ENCODE measurements around the gene STARD5. TPM values are rescaled to one million over a fixed set of nuclear protein-coding genes. Genes with fewer than 3 reads are reported as not detected.

STARD5 gene
- total and polyA plus RNA-seq, 2 of the 8 experiments (the other 6 are each of a cell fraction or from before 2014, with no cell fraction given) = 5.5 to 10.4 TPM

DNA sequence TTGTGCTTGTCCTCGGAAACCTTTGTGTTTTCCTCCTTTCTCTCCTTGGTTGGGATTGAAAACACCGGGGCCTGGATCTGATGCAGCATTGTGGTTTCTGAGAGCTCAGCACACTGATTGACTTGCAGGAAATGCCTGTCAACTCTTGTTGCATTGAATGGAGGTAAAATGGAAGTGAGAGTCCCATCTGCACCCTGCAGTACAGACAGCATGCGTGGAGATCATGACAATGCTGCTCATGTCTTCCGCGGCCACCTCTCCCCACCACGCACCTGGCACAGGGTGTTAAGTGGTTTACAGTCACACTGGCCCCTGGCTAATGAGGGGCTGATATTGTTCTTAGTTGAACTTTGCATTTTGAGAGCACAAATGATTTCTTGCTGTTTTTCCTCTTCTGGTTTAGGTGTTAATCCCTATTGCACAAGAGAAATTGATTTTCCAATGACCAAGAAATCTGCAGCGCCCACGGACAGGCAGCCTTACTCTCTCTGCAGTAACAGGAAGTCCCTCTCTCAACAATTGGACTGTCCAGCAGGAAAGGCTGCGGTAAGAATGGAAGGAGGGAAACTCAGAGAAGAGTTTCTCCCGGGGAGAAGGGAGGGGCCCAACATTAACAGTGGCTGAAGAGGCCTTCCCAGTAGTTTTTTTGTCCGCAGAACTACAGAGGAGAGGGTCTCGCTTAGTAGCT lies 58.5 kb downstream of the STARD5 start:
- H3K27ac ChIP-seq (ENCODE audit: low read depth, low read length) = no peak overlapping the region
- TF ChIP-seq JUND (IDR thresholded peaks at IDR 0.05; ENCODE audit: low read length) = no peak
- TF ChIP-seq, protein P1, sequence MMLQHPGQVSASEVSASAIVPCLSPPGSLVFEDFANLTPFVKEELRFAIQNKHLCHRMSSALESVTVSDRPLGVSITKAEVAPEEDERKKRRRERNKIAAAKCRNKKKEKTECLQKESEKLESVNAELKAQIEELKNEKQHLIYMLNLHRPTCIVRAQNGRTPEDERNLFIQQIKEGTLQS (IDR thresholded peaks at IDR 0.05; ENCODE audit: insufficient read depth, low read depth, low read length) = no peak
- TF ChIP-seq KDM5A (IDR thresholded peaks at IDR 0.05; ENCODE audit: low read length) = no peak
- no peak for TF ChIP-seq HDAC2 (IDR thresholded peaks at IDR 0.05; ENCODE audit: borderline replicate concordance in 1 of 2, low read depth in 2 of 2, low read length in 2 of 2)
- TF ChIP-seq SAP30 (IDR thresholded peaks at IDR 0.05; ENCODE audit: insufficient read depth, insufficient replicate concordance, low read length) = no peak
- TF ChIP-seq BCL11A (IDR thresholded peaks at IDR 0.05; ENCODE audit: low read depth in 2 of 2, low read length in 2 of 2) = no peak
- no peak for TF ChIP-seq PHF8 (conservative IDR thresholded peaks at IDR 0.05; ENCODE audit: low read depth, low read length)
- H4K20me1 ChIP-seq (replicated peaks in 1 of 2; ENCODE audit: control insufficient read depth in 1 of 2, insufficient read depth in 2 of 2, low read length in 2 of 2) = no peaks in the 10 kb centered on the region
- FAIRE-seq (no peak), DNase-seq (ENCODE audit: low read depth in 1 of 2, low spot score in 2 of 2) (no peak)
- H3K36me3 ChIP-seq (ENCODE audit: control insufficient read depth in 2 of 4, insufficient read depth in 4 of 4, low read length in 3 of 4) = no peaks in the 10 kb centered on the region
- H2AK5ac ChIP-seq (ENCODE audit: low read depth, low read length) = no peak overlapping the region
- no peak overlapping the region for H3K14ac ChIP-seq (ENCODE audit: insufficient read length)
- no peaks in the 10 kb centered on the region for H3K79me1 ChIP-seq (ENCODE audit: low read depth, low read length)
- H3K18ac ChIP-seq (ENCODE audit: extremely low read depth, low read length) = no peak overlapping the region
- no peak overlapping the region for H4K91ac ChIP-seq (replicated peaks; ENCODE audit: insufficient read length, low read length)
- H3K23ac ChIP-seq (ENCODE audit: insufficient read length) = no peak overlapping the region
- WGBS, 2 experiments (ENCODE audit: extremely low coverage in 1 of 2, insufficient coverage in 1 of 2, insufficient read length in 1 of 2, insufficient replicate concordance in 2 of 2, low coverage in 1 of 2, low lambda C conversion rate in 2 of 2, missing lambda C conversion rate in 1 of 2) = 67% methylated on average over 12 of the region's 12 CpGs; no CpG with 5 or more reads in 1 of the 2 experiments
- no peaks in the 10 kb centered on the region for H3K23me2 ChIP-seq (ENCODE audit: low read depth, low read length)
- no peak overlapping the region for H3K4ac ChIP-seq (replicated peaks; ENCODE audit: insufficient read length, low read depth, low read length)
- peak overlapping the region; percentile 2 to 69; a peak in 1 of 4 replicates for H3K4me2 ChIP-seq (ENCODE audit: insufficient read depth in 1 of 2, low read depth in 2 of 2, low read length in 2 of 2)
- 0 out of 2 replicates have a peak overlapping the region, but pooled peaks have one; percentile 49 for H2BK15ac ChIP-seq (ENCODE audit: low read length)
- peak overlapping the region; percentile 84 for H2AFZ ChIP-seq (ENCODE audit: low read length)
- H2BK5ac ChIP-seq (ENCODE audit: low read depth, low read length) = no peak overlapping the region
- no peaks in the 10 kb centered on the region for H3K9me3 ChIP-seq (ENCODE audit: insufficient read depth in 2 of 2, low read depth in 1 of 2, low read length in 1 of 2)
- no peak overlapping the region for H4K8ac ChIP-seq (ENCODE audit: extremely low read depth, insufficient read depth, low read length)
- H3K56ac ChIP-seq (replicated peaks; ENCODE audit: insufficient read length, low read depth, low read length) = no peak overlapping the region
- no peak overlapping the region for H3K9ac ChIP-seq (replicated peaks in 1 of 4; ENCODE audit: extremely low read depth in 1 of 4, low read depth in 3 of 4, low read length in 3 of 4)
- no peak overlapping the region; a peak in 1 of 8 replicates for H3K4me3 ChIP-seq (ENCODE audit: extremely low read depth in 1 of 4, insufficient read depth in 2 of 4, low read depth in 3 of 4, low read length in 4 of 4)
- H4K5ac ChIP-seq (ENCODE audit: insufficient read length, low read depth, low read length) = no peak overlapping the region
- H2BK120ac ChIP-seq (replicated peaks; ENCODE audit: low read depth, low read length) = no peak overlapping the region
- CTCF ChIA-PET (ENCODE audit: partially characterized antibody) = interaction anchor here (0.6 to 9.8 kb wide), 100 partner anchors 9 to 808 kb away, joined by 3 to 262 read pairs (median 6); partner anchors contain the start of genes CFAP161 and IL16
- peak overlapping the region; percentile 56; the same call in 1 of the 2 replicates for H2BK12ac ChIP-seq (ENCODE audit: low read depth, low read length)
- H2BK20ac ChIP-seq (ENCODE audit: low read length) = no peak overlapping the region
- H3K79me2 ChIP-seq (ENCODE audit: control insufficient read depth in 1 of 2, insufficient read depth in 2 of 2, low read length in 2 of 2) = no peaks in the 10 kb centered on the region
- POLR2A ChIA-PET (ENCODE audit: partially characterized antibody) = interaction anchor here (1.2 to 2.3 kb wide), 3 partner anchors 10 to 288 kb away, joined by 3 to 5 read pairs (median 4); no protein-coding TSS in a partner anchor
- H3K4me1 ChIP-seq (replicated peaks in 1 of 4; ENCODE audit: control insufficient read depth in 3 of 4, insufficient read depth in 4 of 4, low read length in 3 of 4) = peaks cover 0 to 5% (median 1%) of the 10 kb centered on the region in 4 experiments; a peak in 2 of 7 replicates
- H3K27me3 ChIP-seq (replicated peaks in 1 of 4; ENCODE audit: control insufficient read depth in 3 of 4, extremely low read depth in 1 of 4, insufficient read depth in 3 of 4, low read length in 3 of 4) = peaks cover 0 to 2% (median 0%) of the 10 kb centered on the region in 4 experiments; a peak in 2 of 7 replicates

All from H1 (cell line).